Neuronal stem cell (in vitro differentiated cells): ENCODE results near the gene TANK.
"Not testable (repeated sequence)": the region's sequence is repeated elsewhere in the genome, so short reads cannot be mapped to it uniquely, and the experiment has no call there.

Experiments
- DNase-seq: peaks from one replicate; pipeline ENCODE4 v3.0.0-alpha.2; 2013; ENCODE audit warnings: low spot score
- H2AFZ ChIP-seq: one replicate; pipeline ENCODE4 v1.6.1; 2013; ENCODE audit warnings: mild to moderate bottlenecking, low read length, inconsistent platforms
- H2AK5ac ChIP-seq: 2 replicates; pipeline ENCODE4 v1.6.1; 2013; ENCODE audit warnings: low read depth, mild to moderate bottlenecking, inconsistent platforms, low read length, moderate library complexity, mixed read lengths
- H2BK120ac ChIP-seq: 2 replicates; pipeline ENCODE4 v1.6.1; 2013; ENCODE audit warnings: low read depth, mild to moderate bottlenecking, inconsistent platforms, low read length, moderate library complexity, mixed read lengths
- H2BK12ac ChIP-seq: one replicate; pipeline ENCODE4 v1.6.1; 2013; ENCODE audit warnings: low read length, inconsistent platforms
- H2BK15ac ChIP-seq: 2 replicates; pipeline ENCODE4 v1.6.1; 2013; ENCODE audit warnings: mild to moderate bottlenecking, low read length, inconsistent platforms, mixed read lengths
- H2BK5ac ChIP-seq: one replicate; pipeline ENCODE4 v1.6.1; 2013; ENCODE audit warnings: inconsistent platforms, mild to moderate bottlenecking, low read length, moderate library complexity
- H3K14ac ChIP-seq: one replicate; pipeline ENCODE4 v1.6.1; 2013; ENCODE audit warnings: low read length, inconsistent platforms
- H3K18ac ChIP-seq: 2 replicates; pipeline ENCODE4 v1.6.1; 2013; ENCODE audit warnings: low read length, inconsistent platforms
- H3K23ac ChIP-seq: 2 replicates; pipeline ENCODE4 v1.6.1; 2013; ENCODE audit warnings: low read depth, mild to moderate bottlenecking, mixed read lengths, low read length, inconsistent platforms; ENCODE audit not compliant: poor library complexity
- H3K27ac ChIP-seq: replicated peaks from 3 replicates; pipeline ENCODE4 v1.5.1; 2013; ENCODE audit warnings: low read length, inconsistent platforms
- H3K27me3 ChIP-seq, 3 experiments: 2 replicates each; pipeline ENCODE4 v1.6.1; 2013; ENCODE audit warnings: low read length in 3 of 3, mild to moderate bottlenecking in 2 of 3, inconsistent platforms in 1 of 3, low read depth in 1 of 3, mixed read lengths in 1 of 3, moderate library complexity in 1 of 3; ENCODE audit not compliant: control insufficient read depth in 3 of 3, insufficient read depth in 3 of 3
- H3K36me3 ChIP-seq, 2 donors: replicated peaks in 1 of 2; 2 replicates each; pipeline ENCODE4 v1.6.1; 2013; ENCODE audit warnings: low read length in 2 of 2; ENCODE audit not compliant: control insufficient read depth in 2 of 2, insufficient read depth in 2 of 2
- H3K4ac ChIP-seq: 2 replicates; pipeline ENCODE4 v1.6.1; 2013; ENCODE audit warnings: inconsistent platforms, mild to moderate bottlenecking, low read length, moderate library complexity
- H3K4me1 ChIP-seq, 2 donors: 1 replicate in 1 of 2; 2 replicates in 1 of 2; pipeline ENCODE4 v1.6.1; 2013; ENCODE audit warnings: low read length in 2 of 2, low read depth in 1 of 2; ENCODE audit not compliant: control insufficient read depth in 2 of 2, insufficient read depth in 1 of 2
- H3K4me2 ChIP-seq: one replicate; pipeline ENCODE4 v1.6.1; 2013; ENCODE audit warnings: mild to moderate bottlenecking, low read length, inconsistent platforms; ENCODE audit not compliant: insufficient read depth, poor library complexity, severe bottlenecking
- H3K4me3 ChIP-seq, 2 donors: 2 replicates each; pipeline ENCODE4 v1.5.1; 2013; ENCODE audit warnings: low read length in 2 of 2, mild to moderate bottlenecking in 2 of 2, inconsistent platforms in 1 of 2, moderate library complexity in 1 of 2
- H3K79me1 ChIP-seq: one replicate; pipeline ENCODE4 v1.6.1; 2013; ENCODE audit warnings: low read depth, mild to moderate bottlenecking, inconsistent platforms, low read length, moderate library complexity
- H3K9ac ChIP-seq: one replicate; pipeline ENCODE4 v1.6.1; 2013; ENCODE audit warnings: mild to moderate bottlenecking, low read depth, low read length, inconsistent platforms; ENCODE audit not compliant: poor library complexity
- H3K9me3 ChIP-seq, 2 donors: replicated peaks in 1 of 2; 2 replicates each; pipeline versions ENCODE3 to v1.6.1; 2013; ENCODE audit warnings: low read length in 2 of 2, mild to moderate bottlenecking in 2 of 2, inconsistent platforms in 1 of 2, low read depth in 1 of 2, mixed read lengths in 1 of 2, moderate library complexity in 1 of 2; ENCODE audit not compliant: control insufficient read depth in 2 of 2, insufficient read depth in 1 of 2
- H4K8ac ChIP-seq: one replicate; pipeline ENCODE4 v1.6.1; 2013; ENCODE audit warnings: low read depth, mild to moderate bottlenecking, inconsistent platforms, low read length, moderate library complexity
- H4K91ac ChIP-seq: one replicate; pipeline ENCODE4 v1.6.1; 2013; ENCODE audit warnings: low read length, low read depth, mild to moderate bottlenecking, inconsistent platforms; ENCODE audit not compliant: poor library complexity
- WGBS, 2 donors: extraction: QIAGEN DNeasy Blood & Tissue Kit; methylation state at CpG; one replicate each; pipeline ENCODE4 v1.1.7; 2013; ENCODE audit warnings: missing lambda C conversion rate in 2 of 2, mixed read lengths in 1 of 2; ENCODE audit not compliant: insufficient read length in 2 of 2, insufficient replicate concordance in 1 of 2; ENCODE audit errors: extremely low coverage in 2 of 2; 5-methylcytosine and 5-hydroxymethylcytosine counted together

Gene TANK

DNA sequence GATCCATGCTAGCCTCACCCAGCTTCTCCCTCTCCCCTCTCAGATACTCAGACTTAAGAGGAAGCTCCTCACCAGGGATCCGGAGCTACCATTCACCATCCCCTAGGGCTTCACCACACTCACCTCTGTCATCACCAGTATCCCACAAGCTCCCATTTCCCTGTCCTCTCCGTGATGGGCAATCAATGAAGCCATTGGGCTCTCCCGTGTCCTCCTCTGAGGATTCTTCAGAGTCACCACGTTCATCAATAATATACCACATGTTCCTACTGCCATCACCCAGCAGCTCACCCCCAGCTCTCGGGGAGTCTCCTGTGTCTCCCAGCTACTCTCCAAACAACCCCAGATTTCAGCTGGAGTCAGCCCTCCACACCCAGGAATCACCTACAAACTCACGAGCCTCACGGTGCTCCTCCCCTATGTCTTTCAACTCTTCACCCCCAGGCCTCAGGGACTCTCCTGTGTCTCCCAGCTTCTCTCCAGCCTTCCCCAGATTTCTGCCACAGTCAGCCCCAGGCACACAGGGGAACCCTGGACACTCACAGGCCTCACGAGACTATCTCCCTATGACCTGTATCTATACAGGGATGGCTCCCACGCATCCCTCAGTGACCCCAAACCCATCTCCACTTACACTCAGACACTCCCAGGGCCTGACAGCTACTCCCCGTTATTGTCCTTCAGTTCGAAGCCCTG is 121.5 kb downstream of the TANK start:
- H3K4me3 ChIP-seq, H2BK12ac ChIP-seq, H3K36me3 ChIP-seq, H2BK120ac ChIP-seq, H3K27ac ChIP-seq, H3K4me1 ChIP-seq, H2BK5ac ChIP-seq, H3K27me3 ChIP-seq, H3K4me2 ChIP-seq, H3K23ac ChIP-seq, H3K9me3 ChIP-seq, H2AFZ ChIP-seq, H2AK5ac ChIP-seq, H4K8ac ChIP-seq, DNase-seq, H3K4ac ChIP-seq, H3K14ac ChIP-seq, H3K18ac ChIP-seq, H3K9ac ChIP-seq, H3K79me1 ChIP-seq, H2BK15ac ChIP-seq, H4K91ac ChIP-seq: not testable (repeated sequence)
- no CpG with 5 or more reads among the region's 11 CpGs for WGBS, 2 donors

DNA sequence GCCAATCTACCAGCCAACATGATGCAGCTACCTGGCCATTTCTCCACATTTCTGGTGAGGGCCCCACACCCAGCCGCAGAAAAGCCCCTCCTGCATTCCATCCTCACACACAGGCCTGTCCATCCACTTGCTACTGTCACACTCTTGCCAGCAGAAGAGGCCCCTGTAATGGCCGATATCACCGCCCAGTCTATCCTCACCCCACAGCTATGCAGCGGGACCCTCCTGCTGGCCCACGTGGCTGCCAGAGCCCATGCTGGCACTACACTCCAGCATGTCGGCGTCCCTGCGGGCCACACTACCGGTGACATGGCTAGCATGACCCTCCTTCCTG is 122.0 kb downstream of the TANK start:
- not testable (repeated sequence) for H2AK5ac ChIP-seq, H3K79me1 ChIP-seq, H3K4ac ChIP-seq, H3K4me2 ChIP-seq, H3K18ac ChIP-seq, H3K4me3 ChIP-seq, H3K4me1 ChIP-seq, H3K27ac ChIP-seq, H3K27me3 ChIP-seq, DNase-seq, H4K8ac ChIP-seq, H4K91ac ChIP-seq, H3K36me3 ChIP-seq, H2BK120ac ChIP-seq, H2AFZ ChIP-seq, H3K9me3 ChIP-seq, H2BK15ac ChIP-seq, H2BK5ac ChIP-seq, H2BK12ac ChIP-seq
- no CpG with 5 or more reads among the region's 9 CpGs for WGBS, 2 donors
- Histone ChIP-seq H3K23ac (peak overlapping the region; percentile 76), H3K9ac (peak overlapping the region; percentile 56), H3K14ac (peak overlapping the region; percentile 73)

DNA sequence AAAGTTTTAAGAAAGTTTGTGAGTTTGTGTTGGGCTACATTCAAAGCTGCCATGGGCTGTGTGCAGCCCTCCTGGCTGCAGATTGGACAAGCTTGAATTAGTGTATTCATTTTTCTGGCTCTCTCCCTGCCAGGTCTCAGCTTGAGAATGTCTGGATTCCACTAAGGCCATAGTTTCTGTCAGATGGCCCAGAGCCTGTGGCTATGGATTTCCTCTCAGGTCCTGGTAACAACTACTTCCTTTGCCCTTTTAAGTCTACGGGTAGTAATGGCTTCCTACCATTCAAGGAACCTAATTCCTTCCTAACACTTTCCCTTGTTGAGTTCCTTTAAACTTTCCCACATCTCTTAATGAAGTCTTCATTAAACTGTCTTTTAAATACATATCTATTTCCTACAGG is 123.7 kb downstream of the TANK start:
- Histone ChIP-seq H3K4me1 (no peaks in the 10 kb centered on the region), H2BK15ac (no peak overlapping the region), H3K14ac (no peak overlapping the region), H3K4me2 (no peak overlapping the region), H2BK120ac (no peak overlapping the region), H2BK12ac (no peak overlapping the region), H2AFZ (peak overlapping the region; percentile 5), H3K27ac (no peak overlapping the region), H3K36me3 (no peaks in the 10 kb centered on the region), H3K9me3 (peaks cover 0 to 1% of the 10 kb centered on the region in 2 donors), H3K9ac (no peak overlapping the region), H2AK5ac (no peak overlapping the region), H2BK5ac (no peak overlapping the region), H4K8ac (no peak overlapping the region), H3K27me3 (no peaks in the 10 kb centered on the region), H3K18ac (no peak overlapping the region), H3K4ac (no peak overlapping the region), H3K4me3 (no peak overlapping the region), H3K79me1 (no peaks in the 10 kb centered on the region), H3K23ac (no peak overlapping the region), H4K91ac (no peak overlapping the region)
- WGBS, 2 donors, result no CpG with 5 or more reads among the region's 1 CpG
- DNase-seq, result no peak
